GM21515 (cell line): ENCODE results near the gene STRBP.
"Not testable (repeated sequence)": the region's sequence is repeated elsewhere in the genome, so short reads cannot be mapped to it uniquely, and the experiment has no call there.

ENCODE experiments used
- ATAC-seq: cut with Tn5 transposase; IDR thresholded peaks from one replicate; pipeline ENCODE4 v1.9.1; 2021; ENCODE audit not compliant: unreplicated experiment

The STRBP gene

GRCh38 chr9:123283455-123283854 lies 15.1 kb upstream of the STRBP start:
- ATAC-seq = no peak

- no peak for ATAC-seq
These were observed 14.6 kb upstream of the STRBP start for GRCh38 chr9:123283048-123283408.

GRCh38 chr9:123282362-123283047 lies 14.1 kb upstream of the STRBP start:
- ATAC-seq = no peak

- no peak for ATAC-seq
These were observed 13.4 kb upstream of the STRBP start for GRCh38 chr9:123281659-123282350.

- not testable (repeated sequence) for ATAC-seq
These were observed 10.6 kb upstream of the STRBP start for GRCh38 chr9:123278879-123279493.

- ATAC-seq = no peak
These were observed 10.0 kb upstream of the STRBP start for GRCh38 chr9:123278361-123278760.

- no peak for ATAC-seq
These were observed 8.2 kb upstream of the STRBP start for GRCh38 chr9:123276551-123276950.

- ATAC-seq = not testable (repeated sequence)
These were observed 2.7 kb upstream of the STRBP start for GRCh38 chr9:123271133-123271532.

- ATAC-seq = no peak
These were observed 895 bp upstream of the STRBP start for GRCh38 chr9:123269281-123269680.

- ATAC-seq = no peak
These were observed 254 bp downstream of the STRBP start for GRCh38 chr9:123268199-123268464.

GRCh38 chr9:123267481-123268198 lies 746 bp downstream of the STRBP start:
- ATAC-seq = peak; percentile 3

- ATAC-seq = no peak
These were observed 1.6 kb downstream of the STRBP start for GRCh38 chr9:123266655-123267399.

- ATAC-seq = no peak
These were observed 2.6 kb downstream of the STRBP start for GRCh38 chr9:123265833-123266232.

GRCh38 chr9:123263227-123263626 lies 5.2 kb downstream of the STRBP start:
- no peak for ATAC-seq

GRCh38 chr9:123262338-123262737 lies 6.0 kb downstream of the STRBP start:
- no peak for ATAC-seq

- no peak for ATAC-seq
These were observed 7.2 kb downstream of the STRBP start for GRCh38 chr9:123261006-123261677.

GRCh38 chr9:123260340-123260739 lies 8.0 kb downstream of the STRBP start:
- no peak for ATAC-seq

- no peak for ATAC-seq
These were observed 11.1 kb downstream of the STRBP start for GRCh38 chr9:123257276-123257675.

- ATAC-seq = no peak
These were observed 12.7 kb downstream of the STRBP start for GRCh38 chr9:123255718-123256117.

- ATAC-seq = no peak
These were observed 15.2 kb downstream of the STRBP start for GRCh38 chr9:123253204-123253603.

- no peak for ATAC-seq
These were observed 16.6 kb downstream of the STRBP start for GRCh38 chr9:123251741-123252140.
